Fibroblast of pulmonary artery (primary cell): ENCODE results near the gene SORL1.

Experiments used
- DNase-seq: peaks from one replicate; pipeline ENCODE4 v3.0.0-alpha.2; 2010; ENCODE audit warnings: low read depth
- H3K4me3 ChIP-seq: replicated peaks from 2 replicates; pipeline ENCODE4 v1.5.1; 2011; ENCODE audit warnings: low read depth, mild to moderate bottlenecking, control low read depth, low read length, moderate library complexity
- CTCF ChIP-seq: IDR thresholded peaks from 2 replicates; pipeline ENCODE4 v1.5.1; 2011; ENCODE audit warnings: mild to moderate bottlenecking, control low read depth, low read length, inconsistent platforms; ENCODE audit errors: missing control alignments

The SORL1 gene

GRCh38 chr11:121625777-121626506 lies 173.8 kb downstream of the SORL1 start:
- no peak overlapping the region for H3K4me3 ChIP-seq
- DNase-seq = peak; percentile 46
- no peak for TF ChIP-seq CTCF

GRCh38 chr11:121626507-121626875 lies 174.4 kb downstream of the SORL1 start:
- no peak for TF ChIP-seq CTCF
- no peak overlapping the region for H3K4me3 ChIP-seq
- DNase-seq = no peak

- no peak for DNase-seq
- TF ChIP-seq CTCF = no peak
- H3K4me3 ChIP-seq = no peak overlapping the region
Observed at GRCh38 chr11:121626980-121627379, 174.9 kb downstream of the SORL1 start.

GRCh38 chr11:121630041-121630440 lies 177.9 kb downstream of the SORL1 start:
- DNase-seq = peak; percentile 82
- no peak overlapping the region for H3K4me3 ChIP-seq
- no peak for TF ChIP-seq CTCF

- H3K4me3 ChIP-seq = no peak overlapping the region
- no peak for DNase-seq
- no peak for TF ChIP-seq CTCF
Observed at GRCh38 chr11:121631456-121631855, 179.3 kb downstream of the SORL1 start.

- H3K4me3 ChIP-seq = no peak overlapping the region
- TF ChIP-seq CTCF = no peak
- no peak for DNase-seq
Observed at GRCh38 chr11:121634273-121634672, 182.2 kb downstream of the SORL1 start.

- DNase-seq = peak; percentile 92
- no peak for TF ChIP-seq CTCF
- H3K4me3 ChIP-seq = no peak overlapping the region
Observed at GRCh38 chr11:121634889-121635288, 182.8 kb downstream of the SORL1 start.
